Measurements from ENCODE around the gene RAX2. TPM values are rescaled to one million over a fixed set of nuclear protein-coding genes. Genes with fewer than 3 reads are reported as not detected.

The RAX2 gene
- total and polyA plus RNA-seq, 10 of the 15 experiments (the other 5 are each of a cell fraction or from before 2014, with no cell fraction given), result not detected

DNA sequence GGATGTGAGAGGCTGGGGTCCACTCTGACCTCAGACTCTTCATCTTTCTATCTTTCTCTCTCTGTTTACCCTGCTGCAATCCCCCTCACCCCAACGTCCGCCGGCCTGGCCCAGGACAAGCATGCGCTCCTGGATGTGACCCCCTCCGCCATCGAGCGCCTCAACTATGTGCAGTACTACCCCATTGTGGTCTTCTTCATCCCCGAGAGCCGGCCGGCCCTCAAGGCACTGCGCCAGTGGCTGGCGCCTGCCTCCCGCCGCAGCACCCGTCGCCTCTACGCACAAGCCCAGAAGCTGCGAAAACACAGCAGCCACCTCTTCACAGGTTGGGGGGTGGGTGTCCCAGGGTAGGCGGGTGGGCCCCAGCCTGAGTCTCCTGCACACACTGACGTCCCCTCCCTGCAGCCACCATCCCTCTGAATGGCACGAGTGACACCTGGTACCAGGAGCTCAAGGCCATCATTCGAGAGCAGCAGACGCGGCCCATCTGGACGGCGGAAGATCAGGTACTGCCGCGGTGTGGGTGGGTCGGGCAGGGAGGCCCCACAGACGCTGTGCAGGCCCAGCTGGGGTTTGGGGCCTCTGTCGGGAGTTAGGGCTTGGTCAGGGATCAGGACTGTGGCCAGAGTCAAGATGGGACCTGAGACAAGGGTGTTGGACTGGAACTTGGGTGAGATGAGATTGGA, 25.5 kb downstream of the RAX2 start:
- no peak for FAIRE-seq

GRCh38 chr19:3745363-3746045, 26.5 kb downstream of the RAX2 start:
- no peak overlapping the region for H3K4me3 ChIP-seq
- ChIA-PET SMC1A (ENCODE audit: uncharacterized antibody, unreplicated experiment) (no interaction called here), RAD21 (ENCODE audit: unreplicated experiment) (no interaction called here), CTCF (no interaction called here), POLR2A (no interaction called here)
- H3K4me2 ChIP-seq (ENCODE audit: control insufficient read depth, insufficient read depth), result no peak overlapping the region
- H3K9me3 ChIP-seq (replicated peaks; ENCODE audit: control insufficient read depth, insufficient read depth, low read length), result no peaks in the 10 kb centered on the region
- H3K79me2 ChIP-seq (ENCODE audit: control insufficient read depth, insufficient read depth, low read length), result no peaks in the 10 kb centered on the region
- no peak for FAIRE-seq
- no peak for ATAC-seq
- intact Hi-C loops (cut with micrococcal nuclease; ENCODE audit: unreplicated experiment) (no loop called here), in situ Hi-C loops (cut with MboI) (no loop called here)
- no TSS peak for BruUV-seq (replicated peaks)
- H3K4me1 ChIP-seq (ENCODE audit: control insufficient read depth, insufficient read depth, low read length), result no peaks in the 10 kb centered on the region
- peaks cover 0 to 1% of the 10 kb centered on the region in 2 experiments; a peak in 1 of 4 replicates for H3K36me3 ChIP-seq (ENCODE audit: control insufficient read depth in 2 of 2, insufficient read depth in 2 of 2, low read length in 1 of 2)
- no peaks in the 10 kb centered on the region for H4K20me1 ChIP-seq (ENCODE audit: control insufficient read depth, insufficient read depth)
- DNase-seq (ENCODE audit: low read depth, low spot score), result no peak
- 3% methylated on average over 8 of the region's 8 CpGs for WGBS (ENCODE audit: insufficient coverage, insufficient replicate concordance, low lambda C conversion rate, missing lambda C conversion rate)
- H2AFZ ChIP-seq (ENCODE audit: control insufficient read depth, low read depth, low read length), result no peak overlapping the region
- no peak overlapping the region for H3K9ac ChIP-seq (ENCODE audit: control insufficient read depth, insufficient read depth, low read length)
- no peaks in the 10 kb centered on the region for H3K27me3 ChIP-seq (replicated peaks in 1 of 2; ENCODE audit: control insufficient read depth in 2 of 2, insufficient read depth in 2 of 2, low read length in 1 of 2)
- TF ChIP-seq HDGF (IDR thresholded peaks at IDR 0.05) (no peak), ELK1 (IDR thresholded peaks at IDR 0.05; ENCODE audit: low read depth, low read length) (no peak), IRF5 (IDR thresholded peaks at IDR 0.05; ENCODE audit: borderline replicate concordance) (no peak), CHD1 (IDR thresholded peaks at IDR 0.05; ENCODE audit: low read depth, low read length) (no peak)
- no peak overlapping the region for H3K27ac ChIP-seq (ENCODE audit: control insufficient read depth, insufficient read depth)

More for the DNA sequence above, 25.5 kb downstream of the RAX2 start:
- Histone ChIP-seq H3K9ac (ENCODE audit: control insufficient read depth, insufficient read depth, low read length) (no peak overlapping the region), H2AFZ (ENCODE audit: control insufficient read depth, low read depth, low read length) (no peak overlapping the region), H3K9me3 (replicated peaks; ENCODE audit: control insufficient read depth, insufficient read depth, low read length) (no peaks in the 10 kb centered on the region), H3K4me2 (ENCODE audit: control insufficient read depth, insufficient read depth) (no peak overlapping the region), H3K27me3 (replicated peaks in 1 of 2; ENCODE audit: control insufficient read depth in 2 of 2, insufficient read depth in 2 of 2, low read length in 1 of 2) (no peaks in the 10 kb centered on the region), H3K36me3 (ENCODE audit: control insufficient read depth in 2 of 2, insufficient read depth in 2 of 2, low read length in 1 of 2) (peaks cover 0 to 5% of the 10 kb centered on the region in 2 experiments; a peak in 1 of 4 replicates), H3K27ac (ENCODE audit: control insufficient read depth, insufficient read depth) (no peak overlapping the region), H3K79me2 (ENCODE audit: control insufficient read depth, insufficient read depth, low read length) (no peaks in the 10 kb centered on the region), H3K4me3 (no peak overlapping the region), H3K4me1 (ENCODE audit: control insufficient read depth, insufficient read depth, low read length) (no peaks in the 10 kb centered on the region), H4K20me1 (ENCODE audit: control insufficient read depth, insufficient read depth) (no peaks in the 10 kb centered on the region)
- SMC1A ChIA-PET (ENCODE audit: uncharacterized antibody, unreplicated experiment), result no interaction called here
- POLR2A ChIA-PET, result no interaction called here
- intact Hi-C loops (cut with micrococcal nuclease; ENCODE audit: unreplicated experiment), result no loop called here
- RAD21 ChIA-PET (ENCODE audit: unreplicated experiment), result no interaction called here
- TF ChIP-seq KDM1A (IDR thresholded peaks at IDR 0.05; ENCODE audit: borderline replicate concordance) (no peak), CHD4 (IDR thresholded peaks at IDR 0.05) (no peak), RAD51 (IDR thresholded peaks at IDR 0.05) (no peak), ZNF24 (IDR thresholded peaks at IDR 0.05) (no peak), ZBED1 (IDR thresholded peaks at IDR 0.05; ENCODE audit: borderline replicate concordance) (no peak), RCOR1 (conservative IDR thresholded peaks at IDR 0.05; ENCODE audit: low read depth, low read length) (no peak)
- TF ChIP-seq, protein P1, sequence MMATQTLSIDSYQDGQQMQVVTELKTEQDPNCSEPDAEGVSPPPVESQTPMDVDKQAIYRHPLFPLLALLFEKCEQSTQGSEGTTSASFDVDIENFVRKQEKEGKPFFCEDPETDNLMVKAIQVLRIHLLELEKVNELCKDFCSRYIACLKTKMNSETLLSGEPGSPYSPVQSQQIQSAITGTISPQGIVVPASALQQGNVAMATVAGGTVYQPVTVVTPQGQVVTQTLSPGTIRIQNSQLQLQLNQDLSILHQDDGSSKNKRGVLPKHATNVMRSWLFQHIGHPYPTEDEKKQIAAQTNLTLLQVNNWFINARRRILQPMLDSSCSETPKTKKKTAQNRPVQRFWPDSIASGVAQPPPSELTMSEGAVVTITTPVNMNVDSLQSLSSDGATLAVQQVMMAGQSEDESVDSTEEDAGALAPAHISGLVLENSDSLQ (IDR thresholded peaks at IDR 0.05), result no peak
- DNase-seq (ENCODE audit: low read depth, low spot score), result no peak
- in situ Hi-C loops (cut with MboI), result no loop called here
- CTCF ChIA-PET, result no interaction called here
- BruUV-seq (replicated peaks), result no TSS peak
- ATAC-seq, result no peak
- 75% methylated on average over 31 of the region's 31 CpGs for WGBS (ENCODE audit: insufficient coverage, insufficient replicate concordance, low lambda C conversion rate, missing lambda C conversion rate)
